OCI-LY1 (cell line): ENCODE data around the gene AK4.

Experiments
- EZH2 ChIP-seq: fragments of 200-600 bp; sonication (generic), shearing (Covaris generic); IDR thresholded peaks from 2 replicates; pipeline ENCODE4 v1.8.0; 2017; ENCODE audit warnings: borderline replicate concordance, mixed run types, mild to moderate bottlenecking, antibody characterized with exemption, low read length, moderate library complexity, mixed read lengths
- TF ChIP-seq, protein P1 (sequence below): fragments of 200-600 bp; sonication (generic), shearing (Covaris generic); IDR thresholded peaks from 2 replicates; pipeline ENCODE4 v1.5.1; 2017; ENCODE audit warnings: mild to moderate bottlenecking, antibody characterized with exemption, low read length, moderate library complexity, mixed read lengths

- TF ChIP-seq, protein P1, sequence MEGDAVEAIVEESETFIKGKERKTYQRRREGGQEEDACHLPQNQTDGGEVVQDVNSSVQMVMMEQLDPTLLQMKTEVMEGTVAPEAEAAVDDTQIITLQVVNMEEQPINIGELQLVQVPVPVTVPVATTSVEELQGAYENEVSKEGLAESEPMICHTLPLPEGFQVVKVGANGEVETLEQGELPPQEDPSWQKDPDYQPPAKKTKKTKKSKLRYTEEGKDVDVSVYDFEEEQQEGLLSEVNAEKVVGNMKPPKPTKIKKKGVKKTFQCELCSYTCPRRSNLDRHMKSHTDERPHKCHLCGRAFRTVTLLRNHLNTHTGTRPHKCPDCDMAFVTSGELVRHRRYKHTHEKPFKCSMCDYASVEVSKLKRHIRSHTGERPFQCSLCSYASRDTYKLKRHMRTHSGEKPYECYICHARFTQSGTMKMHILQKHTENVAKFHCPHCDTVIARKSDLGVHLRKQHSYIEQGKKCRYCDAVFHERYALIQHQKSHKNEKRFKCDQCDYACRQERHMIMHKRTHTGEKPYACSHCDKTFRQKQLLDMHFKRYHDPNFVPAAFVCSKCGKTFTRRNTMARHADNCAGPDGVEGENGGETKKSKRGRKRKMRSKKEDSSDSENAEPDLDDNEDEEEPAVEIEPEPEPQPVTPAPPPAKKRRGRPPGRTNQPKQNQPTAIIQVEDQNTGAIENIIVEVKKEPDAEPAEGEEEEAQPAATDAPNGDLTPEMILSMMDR = no peak
- no peak for TF ChIP-seq EZH2
These were observed 39.9 kb upstream of the AK4 start for GRCh38 chr1:65108025-65108642.
